ENCODE results near the gene PRDM16.

Gene PRDM16

DNA sequence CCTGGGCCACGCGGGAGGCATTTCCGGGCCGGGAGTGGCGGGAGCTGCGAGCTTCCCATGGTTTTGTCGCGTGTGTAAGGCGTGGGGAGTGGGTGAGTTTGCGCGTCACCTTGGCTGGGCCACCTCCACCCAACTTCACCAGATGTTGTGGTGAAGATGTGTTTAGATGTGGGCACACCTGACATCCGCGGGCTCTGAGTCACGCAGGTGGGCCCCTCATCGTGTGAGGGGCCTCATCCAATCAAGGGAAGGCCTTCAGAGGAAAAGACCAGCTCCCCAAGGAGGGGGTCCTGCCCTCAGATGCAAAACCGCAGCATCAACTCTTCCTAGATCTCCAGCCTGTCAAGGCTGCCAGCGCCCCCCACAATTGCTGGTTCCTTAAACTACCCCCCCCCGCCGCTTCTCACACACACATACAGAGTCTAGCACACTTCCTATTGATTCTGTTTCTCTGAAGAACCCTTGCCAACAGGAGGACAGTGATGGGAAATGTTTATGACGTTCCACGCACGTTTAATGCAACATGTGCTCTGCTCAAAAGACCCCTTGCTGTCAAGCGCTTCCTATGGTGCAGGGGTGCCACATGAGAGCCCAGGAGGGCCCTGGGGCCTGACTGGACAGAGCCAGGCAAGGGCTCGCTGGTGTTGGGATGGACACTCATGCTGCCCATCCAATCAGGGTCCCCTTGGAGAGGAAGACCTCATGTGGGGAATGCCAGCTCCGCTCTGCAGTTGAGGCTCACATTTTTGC is 35.8 kb upstream of the PRDM16 start:
- Histone ChIP-seq H3K9ac (ENCODE audit: low read depth, low read length) (no peak overlapping the region), H3K4me3 (ENCODE audit: low read depth, low read length) (no peak overlapping the region), H3K27me3 (ENCODE audit: control insufficient read depth, insufficient read depth, low read length) (no peaks in the 10 kb centered on the region), H3K9me3 (ENCODE audit: control insufficient read depth, insufficient read depth, low read length) (no peaks in the 10 kb centered on the region), H3K4me1 (ENCODE audit: control insufficient read depth, insufficient read depth, low read length) (no peaks in the 10 kb centered on the region), H3K36me3 (ENCODE audit: control insufficient read depth, insufficient read depth, low read length) (no peaks in the 10 kb centered on the region), H3K27ac (ENCODE audit: low read depth, low read length) (no peak overlapping the region)

- Histone ChIP-seq H3K4me1 (ENCODE audit: control insufficient read depth, insufficient read depth, low read length) (no peaks in the 10 kb centered on the region), H3K9ac (ENCODE audit: low read depth, low read length) (no peak overlapping the region), H3K9me3 (ENCODE audit: control insufficient read depth, insufficient read depth, low read length) (no peaks in the 10 kb centered on the region), H3K27me3 (ENCODE audit: control insufficient read depth, insufficient read depth, low read length) (no peaks in the 10 kb centered on the region), H3K36me3 (ENCODE audit: control insufficient read depth, insufficient read depth, low read length) (no peaks in the 10 kb centered on the region), H3K4me3 (ENCODE audit: low read depth, low read length) (no peak overlapping the region), H3K27ac (ENCODE audit: low read depth, low read length) (no peak overlapping the region)
Measured at GRCh38 chr1:3033790-3034090, 35.3 kb upstream of the PRDM16 start.

- no peaks in the 10 kb centered on the region for H3K4me1 ChIP-seq (ENCODE audit: control insufficient read depth, insufficient read depth, low read length)
- no peaks in the 10 kb centered on the region for H3K36me3 ChIP-seq (ENCODE audit: control insufficient read depth, insufficient read depth, low read length)
- H3K27me3 ChIP-seq (ENCODE audit: control insufficient read depth, insufficient read depth, low read length), result no peaks in the 10 kb centered on the region
- no peak overlapping the region for H3K9ac ChIP-seq (ENCODE audit: low read depth, low read length)
- H3K4me3 ChIP-seq (ENCODE audit: low read depth, low read length), result no peak overlapping the region
- no peak overlapping the region for H3K27ac ChIP-seq (ENCODE audit: low read depth, low read length)
- no peaks in the 10 kb centered on the region for H3K9me3 ChIP-seq (ENCODE audit: control insufficient read depth, insufficient read depth, low read length)
Measured at GRCh38 chr1:3034162-3034561, 34.8 kb upstream of the PRDM16 start.

GRCh38 chr1:3034728-3035562 is 34.1 kb upstream of the PRDM16 start:
- H3K27me3 ChIP-seq (ENCODE audit: control insufficient read depth, insufficient read depth, low read length), result no peaks in the 10 kb centered on the region
- no peak overlapping the region for H3K4me3 ChIP-seq (ENCODE audit: low read depth, low read length)
- no peak overlapping the region for H3K27ac ChIP-seq (ENCODE audit: low read depth, low read length)
- no peak overlapping the region for H3K9ac ChIP-seq (ENCODE audit: low read depth, low read length)
- H3K9me3 ChIP-seq (ENCODE audit: control insufficient read depth, insufficient read depth, low read length), result no peaks in the 10 kb centered on the region
- H3K36me3 ChIP-seq (ENCODE audit: control insufficient read depth, insufficient read depth, low read length), result no peaks in the 10 kb centered on the region
- H3K4me1 ChIP-seq (ENCODE audit: control insufficient read depth, insufficient read depth, low read length), result no peaks in the 10 kb centered on the region

DNA sequence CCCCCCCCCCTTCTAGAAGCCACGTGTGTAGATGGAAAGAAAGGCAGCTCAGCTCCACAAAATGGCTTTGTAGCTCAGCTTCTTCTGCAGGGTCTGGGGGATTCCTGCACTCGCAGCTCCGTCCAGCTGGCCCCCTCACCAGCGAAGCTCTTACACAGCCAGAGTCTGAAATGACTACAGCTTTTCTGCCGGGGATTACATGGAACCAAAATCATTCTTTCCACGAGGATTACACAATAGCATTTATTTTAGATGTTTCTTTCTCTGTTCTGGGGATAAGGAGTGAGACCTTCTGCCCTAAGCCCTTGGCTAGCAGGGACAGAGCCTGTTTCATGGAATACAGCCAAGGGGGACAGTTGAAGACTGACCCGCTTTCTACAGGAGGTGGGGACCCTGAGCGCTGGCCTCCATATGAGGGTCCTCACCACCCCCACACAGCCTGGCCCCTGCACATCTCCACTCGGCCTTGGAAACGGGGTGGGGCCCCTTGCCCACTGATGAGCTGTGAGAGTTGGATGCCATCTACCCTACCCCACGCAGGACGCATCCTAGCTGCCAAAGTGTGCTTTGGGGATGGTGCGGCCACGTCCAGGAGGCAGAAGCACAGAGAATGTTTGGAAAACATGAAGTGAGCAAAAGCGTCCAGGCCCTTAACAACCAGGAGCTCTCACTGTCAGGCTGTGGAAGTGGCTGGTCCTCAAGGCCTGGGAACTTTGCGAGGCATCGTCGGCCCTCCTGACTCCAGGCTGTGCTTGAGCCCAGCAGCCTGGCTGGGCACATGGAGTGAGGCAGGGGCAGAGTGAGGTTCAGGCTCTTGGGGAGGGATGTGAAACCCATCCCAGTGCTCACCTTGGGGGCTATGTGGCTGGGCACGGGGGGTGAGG is 33.2 kb upstream of the PRDM16 start:
- H3K9ac ChIP-seq (ENCODE audit: low read depth, low read length), result no peak overlapping the region

GRCh38 chr1:3036447-3037280 is 32.3 kb upstream of the PRDM16 start:
- Histone ChIP-seq H3K4me3 (ENCODE audit: low read depth, low read length) (no peak overlapping the region), H3K9me3 (ENCODE audit: control insufficient read depth, insufficient read depth, low read length) (no peaks in the 10 kb centered on the region), H3K27me3 (ENCODE audit: control insufficient read depth, insufficient read depth, low read length) (no peaks in the 10 kb centered on the region), H3K27ac (ENCODE audit: low read depth, low read length) (no peak overlapping the region), H3K9ac (ENCODE audit: low read depth, low read length) (no peak overlapping the region), H3K36me3 (ENCODE audit: control insufficient read depth, insufficient read depth, low read length) (no peaks in the 10 kb centered on the region), H3K4me1 (ENCODE audit: control insufficient read depth, insufficient read depth, low read length) (no peaks in the 10 kb centered on the region)

More for the DNA sequence above, 33.2 kb upstream of the PRDM16 start:
- Histone ChIP-seq H3K27me3 (ENCODE audit: control insufficient read depth, insufficient read depth, low read length) (no peaks in the 10 kb centered on the region), H3K27ac (ENCODE audit: low read depth, low read length) (no peak overlapping the region), H3K36me3 (ENCODE audit: control insufficient read depth, insufficient read depth, low read length) (no peaks in the 10 kb centered on the region), H3K4me3 (ENCODE audit: low read depth, low read length) (no peak overlapping the region), H3K9me3 (ENCODE audit: control insufficient read depth, insufficient read depth, low read length) (no peaks in the 10 kb centered on the region), H3K4me1 (ENCODE audit: control insufficient read depth, insufficient read depth, low read length) (no peaks in the 10 kb centered on the region)

- H3K9me3 ChIP-seq (ENCODE audit: control insufficient read depth, insufficient read depth, low read length), result no peaks in the 10 kb centered on the region
- no peak overlapping the region for H3K4me3 ChIP-seq (ENCODE audit: low read depth, low read length)
- H3K36me3 ChIP-seq (ENCODE audit: control insufficient read depth, insufficient read depth, low read length), result no peaks in the 10 kb centered on the region
- no peak overlapping the region for H3K9ac ChIP-seq (ENCODE audit: low read depth, low read length)
- H3K4me1 ChIP-seq (ENCODE audit: control insufficient read depth, insufficient read depth, low read length), result no peaks in the 10 kb centered on the region
- no peaks in the 10 kb centered on the region for H3K27me3 ChIP-seq (ENCODE audit: control insufficient read depth, insufficient read depth, low read length)
- H3K27ac ChIP-seq (ENCODE audit: low read depth, low read length), result no peak overlapping the region
Measured at GRCh38 chr1:3037281-3038040, 31.5 kb upstream of the PRDM16 start.

DNA sequence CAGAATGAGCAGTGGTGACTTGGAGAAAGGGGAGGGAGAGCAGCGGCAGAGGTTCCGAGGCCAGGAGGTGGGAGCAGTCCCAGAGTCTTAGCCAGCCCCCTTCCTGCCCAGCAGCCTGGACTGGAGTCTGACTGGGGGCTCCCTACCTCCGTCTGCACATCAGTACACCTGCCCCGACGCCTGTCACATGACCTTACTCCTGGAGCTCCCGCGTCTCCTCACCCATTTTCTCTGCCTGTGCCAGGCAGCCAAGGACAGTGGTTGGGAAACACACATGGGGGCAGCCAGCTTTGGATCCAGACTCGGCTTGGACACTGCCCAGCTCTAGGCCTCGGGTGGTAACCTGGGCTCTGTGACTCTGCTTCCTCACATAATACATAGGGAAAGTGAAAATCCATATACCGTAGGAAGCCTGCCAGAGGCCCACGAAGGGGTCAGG is 30.9 kb upstream of the PRDM16 start:
- no peak overlapping the region for H3K4me3 ChIP-seq (ENCODE audit: low read depth, low read length)
- H3K9ac ChIP-seq (ENCODE audit: low read depth, low read length), result no peak overlapping the region
- no peaks in the 10 kb centered on the region for H3K27me3 ChIP-seq (ENCODE audit: control insufficient read depth, insufficient read depth, low read length)
- H3K36me3 ChIP-seq (ENCODE audit: control insufficient read depth, insufficient read depth, low read length), result no peaks in the 10 kb centered on the region
- no peaks in the 10 kb centered on the region for H3K4me1 ChIP-seq (ENCODE audit: control insufficient read depth, insufficient read depth, low read length)
- H3K9me3 ChIP-seq (ENCODE audit: control insufficient read depth, insufficient read depth, low read length), result no peaks in the 10 kb centered on the region; the same call in 1 of the 2 replicates
- no peak overlapping the region for H3K27ac ChIP-seq (ENCODE audit: low read depth, low read length)

DNA sequence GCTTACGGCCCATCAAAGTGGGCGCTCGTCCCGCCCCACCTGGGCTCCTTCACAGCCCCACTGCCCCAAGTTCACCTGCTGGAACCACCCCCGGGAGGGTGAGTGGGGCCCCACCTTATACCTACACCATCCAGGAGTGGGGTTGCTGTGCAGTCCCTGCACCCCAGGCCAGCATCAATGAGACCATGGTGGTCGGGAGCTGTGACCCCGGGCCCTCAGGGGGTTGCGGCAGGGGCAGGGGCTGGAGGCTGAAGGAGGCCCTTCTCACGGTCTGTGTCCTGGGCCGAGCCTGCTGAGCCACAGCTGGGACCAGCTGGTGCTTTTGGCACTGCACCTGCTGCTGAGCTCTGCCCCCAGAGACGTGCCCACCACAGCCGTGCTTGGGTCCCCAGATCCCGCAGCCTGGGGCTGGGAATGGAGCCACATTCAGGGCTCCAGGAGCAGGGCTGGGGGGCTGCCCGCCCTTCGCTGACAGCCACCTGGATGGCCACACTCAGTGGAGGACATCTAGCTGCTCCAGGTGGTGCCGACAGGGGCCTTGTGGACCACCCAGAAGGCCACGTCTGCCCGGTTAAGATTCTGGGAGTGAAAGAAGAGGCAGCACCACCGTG is 30.3 kb upstream of the PRDM16 start:
- Histone ChIP-seq H3K27ac (ENCODE audit: low read depth, low read length) (no peak overlapping the region), H3K27me3 (ENCODE audit: control insufficient read depth, insufficient read depth, low read length) (no peaks in the 10 kb centered on the region), H3K9me3 (ENCODE audit: control insufficient read depth, insufficient read depth, low read length) (no peaks in the 10 kb centered on the region; the same call in 1 of the 2 replicates), H3K4me1 (ENCODE audit: control insufficient read depth, insufficient read depth, low read length) (no peaks in the 10 kb centered on the region), H3K9ac (ENCODE audit: low read depth, low read length) (no peak overlapping the region), H3K4me3 (ENCODE audit: low read depth, low read length) (no peak overlapping the region), H3K36me3 (ENCODE audit: control insufficient read depth, insufficient read depth, low read length) (no peaks in the 10 kb centered on the region)
